ENCODE results near the gene CHTF8.
A peak's percentile ranks its signal among the peaks of the same experiment; 100 is the strongest.
"Not testable (repeated sequence)": the region's sequence is repeated elsewhere in the genome, so short reads cannot be mapped to it uniquely, and the experiment has no call there.

CHTF8 gene, protein sequence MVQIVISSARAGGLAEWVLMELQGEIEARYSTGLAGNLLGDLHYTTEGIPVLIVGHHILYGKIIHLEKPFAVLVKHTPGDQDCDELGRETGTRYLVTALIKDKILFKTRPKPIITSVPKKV

DNA sequence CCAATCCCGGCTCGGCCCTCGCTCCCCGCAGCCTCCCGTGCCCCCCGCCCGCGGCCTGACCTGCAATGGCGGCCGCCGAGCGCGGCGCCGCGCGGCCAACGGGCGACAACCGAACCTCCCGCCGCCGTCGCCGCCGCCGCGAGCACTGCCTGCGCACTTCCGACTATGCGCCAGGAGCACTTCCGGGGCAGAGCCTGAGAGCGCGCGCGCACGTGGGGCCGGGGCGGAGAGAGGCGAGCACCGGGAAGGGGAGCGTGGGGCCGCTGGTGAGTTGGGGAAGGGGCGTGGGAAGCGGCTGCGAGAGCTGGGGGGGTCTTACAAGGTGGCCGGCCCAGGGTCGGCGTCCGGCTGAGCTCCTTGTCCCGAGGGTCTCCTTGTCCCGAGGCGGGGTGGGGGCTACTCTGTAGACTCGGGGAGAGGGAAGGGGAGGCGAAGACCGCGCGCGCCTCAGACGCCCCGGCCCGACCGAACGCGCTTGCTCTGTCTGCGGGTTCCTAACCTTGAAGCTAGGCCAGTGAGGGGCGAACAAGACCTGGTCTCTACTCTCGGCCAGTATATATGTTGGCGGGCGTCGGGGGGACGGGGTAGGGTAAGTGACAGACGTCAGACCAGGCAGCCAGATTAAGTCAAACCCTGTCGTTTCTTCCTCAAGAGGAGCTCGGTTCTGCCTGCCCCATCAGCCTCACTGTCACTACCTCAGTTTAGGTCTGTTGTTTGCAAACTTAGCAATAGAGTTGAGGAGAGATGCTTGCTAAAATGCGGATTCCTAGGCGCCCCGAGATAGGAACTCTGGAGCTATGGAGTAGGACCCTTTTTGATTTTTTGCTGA, at the start of gene CHTF8, which contains the start of gene UTP4:
Gene CHTF8 (minus strand): TSS at position 165 of the 829 bp plus-strand sequence. CDS start 11,130 bp downstream, outside the sequence.
Gene UTP4 (plus strand): TSS at position 226 of the 829 bp plus-strand sequence. CDS start 811 bp downstream, outside the sequence.
- DNase-seq (ENCODE audit: low read depth): peak; percentile 74

DNA sequence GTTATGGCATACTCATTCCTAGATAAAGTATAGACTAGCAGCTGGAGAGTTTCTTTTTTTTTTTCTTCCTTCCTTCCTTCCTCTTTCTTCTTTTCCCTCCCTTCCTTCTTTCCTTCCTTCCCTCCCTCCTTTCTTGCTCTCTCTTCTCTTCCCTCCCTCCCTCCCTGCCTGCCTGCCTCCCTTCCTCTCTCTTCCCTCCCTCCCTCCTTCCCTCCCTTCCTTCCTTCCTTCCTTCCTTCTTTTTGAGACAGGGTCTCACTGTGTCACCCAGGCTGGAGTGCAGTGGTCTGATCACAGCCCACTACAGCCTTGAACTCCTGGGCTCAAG, 47.6 kb upstream of the CHTF8 start:
- DNase-seq (ENCODE audit: low read depth): no peak

DNA sequence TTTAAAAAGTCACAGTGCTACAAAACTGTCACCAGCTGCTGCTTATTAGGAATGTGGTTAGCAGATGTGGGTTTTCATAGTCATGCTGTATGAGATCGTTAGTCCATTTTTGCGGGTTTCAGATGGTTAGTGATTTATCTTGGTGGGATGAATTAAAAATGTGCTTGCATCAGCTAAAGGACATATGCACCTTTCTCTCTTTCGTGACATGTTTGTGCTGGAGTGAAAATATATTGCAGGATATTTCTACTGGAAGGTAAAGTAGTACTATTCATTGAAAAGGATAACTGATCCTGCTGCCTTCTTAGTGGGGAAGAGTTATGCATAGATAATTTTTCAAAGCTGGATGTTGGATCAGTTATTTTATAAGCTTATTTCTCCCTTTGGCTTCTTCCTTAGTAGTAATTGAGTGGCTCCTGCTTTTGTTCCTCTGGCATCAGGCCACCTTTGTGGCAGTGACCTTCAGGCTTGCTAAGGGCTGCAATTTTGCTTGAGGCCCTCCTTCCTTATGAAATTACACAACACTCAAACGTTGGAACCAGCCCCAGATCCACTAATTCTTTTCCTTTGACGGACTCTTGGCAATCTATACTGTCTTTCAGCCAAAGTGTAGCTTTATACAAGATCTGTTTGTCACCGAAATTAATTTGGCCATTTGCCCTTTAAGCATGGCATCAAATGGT, 47.1 kb upstream of the CHTF8 start:
- DNase-seq (ENCODE audit: low read depth): no peak

DNA sequence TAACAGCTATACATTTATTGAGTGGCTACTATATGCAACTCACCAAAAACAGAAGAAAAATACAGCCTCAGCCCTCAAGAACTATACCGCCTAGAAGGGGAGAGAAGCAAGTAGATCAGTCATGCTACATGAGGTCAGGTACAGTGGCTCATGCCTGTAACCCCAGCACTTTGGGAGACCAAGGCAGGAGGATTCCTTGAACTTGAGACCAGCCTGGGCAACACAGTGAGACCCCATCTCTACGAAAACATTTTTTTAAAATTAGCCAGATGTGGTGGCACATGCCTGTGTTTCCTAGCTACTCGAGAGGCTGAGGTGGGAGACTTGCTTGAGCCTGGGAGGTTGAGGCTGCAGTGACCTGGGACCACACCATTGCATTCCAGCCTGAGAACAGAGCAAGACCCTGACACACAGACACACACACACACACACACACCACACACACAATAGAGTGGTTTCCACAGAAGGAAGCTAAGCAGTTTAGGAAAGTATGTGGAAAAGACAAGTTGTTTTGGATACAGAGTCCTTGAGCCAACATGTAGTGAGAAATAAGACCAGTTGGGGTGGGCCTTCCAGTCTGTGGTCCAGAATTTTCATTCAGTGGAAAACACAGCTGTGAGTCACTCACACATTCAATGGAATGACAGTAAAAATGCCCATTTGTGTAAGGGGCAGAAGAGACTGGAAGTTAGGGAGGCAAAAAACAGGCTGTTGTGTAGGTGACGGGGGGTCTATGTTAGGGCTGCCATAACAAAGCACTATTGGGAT, 43.8 kb upstream of the CHTF8 start:
- no peak for DNase-seq (ENCODE audit: low read depth)

DNA sequence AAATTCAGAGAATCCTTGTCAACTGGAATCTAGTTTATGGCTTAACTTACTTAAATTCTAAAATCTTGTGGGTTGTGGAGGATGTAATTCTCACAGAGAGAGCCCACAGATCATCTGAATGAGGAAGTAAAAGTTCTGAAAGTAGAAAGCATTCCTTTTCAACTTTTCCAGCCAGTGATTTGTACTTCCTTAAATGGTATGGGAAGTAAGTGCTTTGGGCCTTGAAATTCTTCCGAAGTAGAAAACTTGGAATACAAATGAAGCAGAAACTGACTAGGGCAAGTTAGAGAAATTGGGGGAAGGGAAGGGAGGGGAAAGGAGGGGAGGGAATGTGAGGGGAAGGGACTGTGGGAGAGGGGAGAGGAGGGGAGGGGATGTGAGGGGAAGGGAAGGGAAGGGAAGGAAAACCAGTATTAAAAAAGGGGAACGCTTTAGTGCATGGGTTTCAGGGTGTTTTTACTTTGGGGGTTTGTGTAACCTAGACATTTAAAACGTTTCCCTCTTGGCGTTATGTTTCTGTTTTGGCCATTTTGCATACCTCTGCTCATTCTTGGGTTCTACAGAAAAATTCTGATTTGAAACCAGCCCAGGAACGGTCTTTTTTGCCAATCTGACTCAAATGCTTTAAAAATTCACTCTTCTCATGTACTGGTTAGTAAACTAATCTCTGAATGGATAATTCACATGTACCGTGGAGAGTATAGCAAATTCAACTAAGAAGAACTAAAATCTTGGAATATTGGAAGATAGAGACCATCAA, 39.1 kb upstream of the CHTF8 start:
- no peak for DNase-seq (ENCODE audit: low read depth)

DNA sequence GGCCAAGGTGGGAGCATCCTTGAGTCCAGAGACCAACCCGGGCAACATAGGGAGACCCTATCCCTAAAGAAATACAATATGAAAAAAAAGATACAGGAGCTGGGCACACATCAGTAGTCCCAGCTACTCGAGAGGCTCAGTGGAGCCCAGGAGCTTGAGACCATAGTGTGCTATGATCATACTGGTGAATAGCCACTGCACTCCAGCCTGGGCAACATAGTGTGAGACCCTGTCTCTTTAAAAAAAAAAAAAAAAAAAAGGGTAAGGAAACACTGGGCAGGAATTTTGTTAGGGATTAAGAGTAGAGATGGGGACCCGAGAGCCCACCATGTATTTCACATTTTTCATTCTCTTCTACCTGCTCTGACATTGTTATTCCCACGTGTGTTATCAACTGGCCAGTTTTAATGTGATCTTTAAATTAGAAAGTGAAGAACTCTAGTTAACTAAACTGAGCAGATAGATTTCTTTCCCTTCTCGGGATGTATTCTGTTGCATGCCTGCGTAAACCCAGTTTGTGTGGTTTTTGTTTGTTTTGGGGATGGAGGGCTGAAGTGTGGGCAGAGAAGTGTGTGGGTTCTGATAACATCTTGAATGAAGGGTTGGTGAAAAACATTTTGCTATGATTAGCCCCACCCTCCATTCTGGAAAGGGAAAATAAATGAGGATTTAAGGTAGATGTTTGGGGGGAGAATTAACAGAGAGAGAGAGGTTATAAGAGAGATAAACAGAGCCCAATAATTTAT, 37.4 kb upstream of the CHTF8 start:
- DNase-seq (ENCODE audit: low read depth): no peak

DNA sequence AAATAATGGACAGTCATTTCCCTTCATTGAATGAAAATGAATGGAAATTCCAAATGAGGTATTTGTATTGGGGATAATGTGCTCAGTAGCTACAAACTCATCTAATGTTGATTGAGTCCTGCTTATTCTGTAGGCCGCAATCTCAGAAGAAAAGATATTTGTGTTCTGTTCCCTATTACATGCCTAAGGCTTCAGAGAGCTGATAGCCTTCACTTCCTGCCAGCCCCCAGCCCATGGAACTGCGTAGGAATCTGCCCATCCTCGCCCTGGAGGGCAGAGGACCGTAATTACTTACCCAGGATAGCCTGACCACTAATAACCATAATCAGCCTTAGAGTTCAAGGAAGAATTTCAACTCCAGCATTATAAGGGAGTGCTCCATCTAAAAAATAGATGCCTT, 36.7 kb upstream of the CHTF8 start:
- no peak for DNase-seq (ENCODE audit: low read depth)

DNA sequence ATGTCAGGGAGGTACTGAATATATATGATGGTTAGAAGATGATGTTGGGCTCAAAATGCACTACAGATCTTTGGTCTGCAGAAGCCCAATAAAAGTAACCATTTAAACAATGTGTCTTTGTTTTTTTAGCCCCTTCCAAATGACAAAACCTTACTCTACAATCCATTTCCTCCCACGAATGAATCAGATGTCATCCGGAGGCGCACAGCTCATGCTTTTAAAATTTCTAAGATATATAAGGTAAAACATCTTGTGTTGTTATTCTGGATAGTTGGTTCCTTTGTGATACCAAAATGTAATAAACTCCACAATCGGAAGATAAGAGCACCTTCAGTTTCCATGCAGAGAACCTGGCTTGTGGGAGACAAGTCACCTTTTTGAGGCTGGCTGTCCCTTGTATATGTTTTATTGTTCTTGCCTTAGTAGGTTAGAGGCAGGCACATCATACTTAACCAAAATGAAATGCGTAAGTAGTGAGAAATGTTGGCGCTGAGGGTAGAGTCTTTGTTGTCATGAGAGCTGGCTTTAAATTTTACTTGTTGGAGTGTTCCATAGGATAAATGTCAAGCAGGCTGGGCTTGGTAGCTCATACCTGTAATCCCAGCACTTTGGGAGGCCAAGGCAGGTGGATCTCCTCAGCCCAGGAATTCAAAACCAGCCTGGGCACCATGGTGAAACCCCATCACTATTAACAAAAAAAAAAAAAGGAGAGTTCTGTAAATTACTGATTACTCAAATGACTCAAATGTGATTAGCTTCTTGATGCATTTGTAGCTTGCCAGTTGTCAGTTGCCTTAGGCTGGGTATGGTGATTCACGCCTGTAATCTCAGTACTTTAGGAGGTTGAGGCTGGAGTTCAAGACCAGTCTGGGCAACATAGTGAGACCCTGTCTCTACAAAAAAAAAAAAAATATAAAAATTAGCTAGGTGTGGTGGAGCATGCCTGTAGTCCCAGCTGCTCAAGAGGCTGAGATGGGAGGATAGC, 34.9 kb upstream of the CHTF8 start:
- no peak for DNase-seq (ENCODE audit: low read depth)

DNA sequence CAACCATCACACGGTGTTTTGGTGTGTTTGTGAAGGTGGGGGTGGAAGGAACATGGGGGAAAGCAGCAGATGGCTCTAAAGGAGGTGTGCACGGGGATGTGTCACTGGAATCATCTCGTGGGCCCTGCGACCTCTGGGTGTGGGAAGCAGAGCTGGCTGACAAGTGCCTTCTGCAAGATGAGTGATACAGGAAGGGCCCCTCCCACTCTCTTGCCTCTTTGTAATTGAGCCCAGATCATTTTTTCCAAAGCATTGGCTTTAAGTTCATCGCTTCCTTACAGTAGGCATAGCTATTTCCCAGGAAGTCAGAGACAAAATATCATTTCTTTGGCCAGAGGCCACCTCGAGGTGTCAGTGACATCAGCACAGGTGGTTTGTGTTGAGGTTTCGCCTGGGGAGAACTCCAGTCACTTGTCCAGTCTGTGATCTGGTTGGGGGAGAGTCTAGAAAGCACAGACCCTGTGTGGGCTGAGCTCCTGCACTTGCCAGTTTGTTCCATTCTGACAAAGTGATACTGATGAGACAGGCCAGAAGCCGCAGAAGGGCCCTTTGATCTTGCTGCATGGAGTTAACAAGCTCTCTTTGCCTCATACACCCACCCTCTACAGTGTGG, 33.9 kb upstream of the CHTF8 start:
- DNase-seq (ENCODE audit: low read depth): peak; percentile 19

DNA sequence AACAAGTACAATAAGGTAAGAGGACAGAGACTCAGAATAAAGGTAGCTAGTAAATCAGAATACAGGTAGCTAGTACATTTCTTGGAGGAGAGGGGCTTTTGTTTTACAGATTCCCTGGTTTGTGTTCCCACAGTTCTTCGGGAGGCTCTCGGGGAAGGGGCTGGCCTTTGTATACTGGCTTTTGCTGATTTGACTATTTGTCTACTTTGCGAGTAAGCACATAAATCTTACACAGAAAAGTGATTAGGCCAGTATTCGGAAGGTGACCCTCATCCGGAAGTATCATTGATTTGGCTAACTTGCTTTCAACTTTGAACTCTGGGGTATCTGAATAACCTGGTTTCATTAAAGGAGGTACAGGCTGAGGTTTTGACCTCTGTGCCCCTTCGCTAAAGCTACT, 33.2 kb upstream of the CHTF8 start:
- no peak for DNase-seq (ENCODE audit: low read depth)

DNA sequence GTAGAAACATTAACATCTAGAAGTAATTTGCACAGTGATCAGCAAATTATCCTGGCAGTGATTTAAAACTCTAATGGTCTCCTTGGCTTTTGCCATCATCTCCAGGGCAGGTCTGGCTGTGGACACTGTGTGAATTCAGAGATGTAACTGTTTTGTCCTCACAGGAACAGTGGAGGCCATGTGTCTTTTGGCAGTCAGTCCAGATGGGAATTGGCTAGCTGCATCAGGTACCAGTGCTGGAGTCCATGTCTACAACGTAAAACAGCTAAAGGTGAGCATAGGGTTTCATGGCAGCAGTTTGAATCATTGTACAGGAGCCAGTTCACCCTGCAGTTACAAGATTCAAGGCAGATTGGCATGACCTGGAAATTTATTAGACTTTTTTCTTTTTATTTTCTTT, 27.8 kb upstream of the CHTF8 start:
- no peak for DNase-seq (ENCODE audit: low read depth)

DNA sequence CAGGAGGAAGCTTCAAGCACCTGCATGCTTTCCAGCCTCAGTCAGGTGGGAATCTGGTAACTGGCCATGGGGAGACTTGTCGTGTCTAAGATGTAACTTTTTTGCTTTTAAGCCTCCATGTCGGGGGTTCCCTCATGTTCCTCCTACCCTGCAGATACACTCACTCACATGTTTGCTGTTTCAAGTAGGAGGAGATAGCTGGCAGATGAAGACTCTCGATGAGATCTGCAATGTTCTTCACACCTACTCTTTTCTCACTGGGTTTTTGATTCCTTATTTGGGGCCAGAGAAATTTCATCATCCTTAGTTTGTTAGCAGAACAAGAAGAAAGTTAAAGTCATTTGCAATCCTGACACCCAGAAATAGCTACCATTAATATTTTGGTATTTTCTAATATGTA, 24.8 kb upstream of the CHTF8 start:
- no peak for DNase-seq (ENCODE audit: low read depth)

DNA sequence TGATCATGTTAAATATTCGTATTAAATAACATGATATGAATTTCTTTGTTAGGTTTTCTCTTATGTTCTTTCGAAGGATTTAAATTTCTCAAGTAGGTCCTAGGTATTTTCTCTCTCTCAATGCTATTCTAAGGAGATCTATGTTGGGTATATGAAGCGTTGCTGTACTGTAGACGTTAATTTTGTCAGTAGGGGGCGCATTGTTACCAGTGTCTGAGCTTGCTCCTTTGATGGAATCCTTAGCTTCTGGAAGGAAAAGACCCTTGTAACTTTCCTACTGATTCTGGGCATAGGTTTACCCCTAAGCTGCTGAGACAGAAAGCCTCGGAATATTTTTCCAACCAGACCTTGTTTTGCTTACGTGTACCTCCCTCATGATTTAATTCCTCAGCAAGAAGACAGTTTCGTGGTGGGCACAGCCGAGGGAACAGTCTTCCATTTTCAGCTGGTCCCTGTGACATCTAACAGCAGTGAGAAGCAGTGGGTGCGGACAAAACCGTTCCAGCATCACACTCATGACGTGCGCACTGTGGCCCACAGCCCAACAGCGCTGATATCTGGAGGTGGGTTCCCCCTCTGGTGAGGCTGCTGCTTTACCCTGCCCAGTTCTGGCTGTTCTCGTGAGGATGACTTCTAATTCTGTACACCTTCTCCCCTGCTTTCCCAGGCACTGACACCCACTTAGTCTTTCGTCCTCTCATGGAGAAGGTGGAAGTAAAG, 17.9 kb upstream of the CHTF8 start:
- no peak for DNase-seq (ENCODE audit: low read depth)

DNA sequence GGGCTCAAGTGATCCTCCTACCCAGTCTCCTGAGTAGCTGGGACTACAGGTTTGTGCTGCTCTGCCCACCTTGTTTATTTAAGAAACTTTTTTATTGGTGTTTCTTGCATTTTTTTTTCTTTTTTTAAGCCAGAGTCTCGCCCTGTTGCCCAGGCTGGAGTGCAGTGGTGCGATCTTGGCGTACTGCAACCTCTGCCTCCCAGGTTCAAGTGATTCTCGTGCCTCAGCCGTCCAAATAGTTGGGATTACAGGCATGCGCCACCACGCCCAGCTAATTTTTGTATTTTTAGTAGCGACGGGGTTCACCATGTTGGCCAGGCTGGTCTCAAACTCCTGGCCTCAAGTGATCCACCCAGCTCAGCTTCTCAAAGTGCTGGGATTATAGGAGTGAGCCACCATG, 17.2 kb upstream of the CHTF8 start:
- DNase-seq (ENCODE audit: low read depth): not testable (repeated sequence)

DNA sequence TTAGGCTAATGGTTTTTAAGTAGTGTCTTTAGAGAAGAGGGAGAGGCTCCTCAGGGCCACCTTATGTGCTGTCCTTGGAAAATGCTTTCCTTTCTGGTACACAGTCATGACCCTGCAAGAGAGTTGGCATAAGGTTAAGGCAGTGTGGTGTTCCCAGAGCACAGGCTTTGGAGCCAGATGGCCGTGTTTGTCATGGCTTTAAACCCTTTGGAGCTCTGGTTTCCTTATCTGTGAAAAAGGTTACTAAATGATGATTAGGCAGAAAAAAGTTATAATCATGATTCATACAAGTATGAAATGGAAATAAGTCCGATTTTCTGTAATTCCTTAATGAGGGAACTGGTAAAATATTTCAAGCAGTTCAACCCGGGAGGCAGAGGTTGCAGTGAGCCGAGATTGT, 13.3 kb upstream of the CHTF8 start:
- no peak for DNase-seq (ENCODE audit: low read depth)

DNA sequence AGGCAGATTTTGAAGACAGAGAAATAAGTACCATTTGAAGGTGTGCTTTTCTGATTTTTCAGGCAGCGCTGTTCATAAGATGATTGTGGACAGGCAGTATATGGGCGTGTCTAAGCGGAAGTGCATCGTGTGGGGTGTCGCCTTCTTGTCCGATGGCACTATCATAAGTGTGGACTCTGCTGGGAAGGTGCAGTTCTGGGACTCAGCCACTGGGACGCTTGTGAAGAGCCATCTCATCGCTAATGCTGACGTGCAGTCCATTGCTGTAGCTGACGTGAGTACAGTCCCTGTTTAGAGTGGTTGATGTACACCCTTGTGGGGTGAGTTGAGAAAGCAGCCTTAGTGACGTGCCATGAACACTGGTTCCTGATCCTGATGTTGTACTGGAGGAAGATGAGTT, 10.7 kb upstream of the CHTF8 start:
- DNase-seq (ENCODE audit: low read depth): no peak

DNA sequence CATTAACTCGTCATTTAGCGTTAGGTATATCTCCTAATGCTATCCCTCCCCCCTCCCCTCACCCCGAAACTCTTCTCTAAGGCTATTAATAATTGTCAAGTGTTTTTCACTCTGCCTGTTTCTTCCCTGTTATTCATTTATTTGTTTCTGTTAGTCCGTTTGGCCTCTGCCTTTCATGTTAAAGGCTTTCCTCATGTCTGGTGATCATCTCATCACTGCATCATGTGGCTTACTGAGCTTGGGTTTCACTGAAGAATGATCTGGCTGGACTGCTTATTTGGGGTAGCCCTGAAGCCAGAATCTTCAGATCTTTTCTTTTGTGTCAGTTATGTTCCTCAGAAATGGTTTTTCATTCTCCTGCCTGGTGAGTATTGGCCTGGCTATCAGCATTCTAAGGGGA, 9.5 kb upstream of the CHTF8 start:
- no peak for DNase-seq (ENCODE audit: low read depth)

DNA sequence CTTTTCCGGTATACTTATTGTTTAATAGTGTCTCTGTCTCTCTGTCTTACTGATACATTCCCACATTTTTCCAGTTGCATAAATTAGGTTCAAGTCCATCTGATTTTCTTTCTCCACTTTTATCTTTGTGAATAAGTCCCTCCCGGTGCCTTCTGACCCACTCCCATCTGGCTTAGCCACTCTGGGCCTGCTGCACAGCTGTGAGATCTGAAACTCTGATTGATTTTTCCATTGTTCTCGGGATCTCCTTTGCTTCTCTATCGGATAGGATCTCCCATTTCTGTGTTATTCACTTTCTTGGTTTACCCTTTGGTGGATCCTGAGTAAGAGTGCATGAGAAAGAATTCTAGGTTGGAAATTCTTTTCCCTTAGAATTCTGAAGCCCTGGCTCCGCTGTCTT, 8.6 kb upstream of the CHTF8 start:
- no peak for DNase-seq (ENCODE audit: low read depth)

DNA sequence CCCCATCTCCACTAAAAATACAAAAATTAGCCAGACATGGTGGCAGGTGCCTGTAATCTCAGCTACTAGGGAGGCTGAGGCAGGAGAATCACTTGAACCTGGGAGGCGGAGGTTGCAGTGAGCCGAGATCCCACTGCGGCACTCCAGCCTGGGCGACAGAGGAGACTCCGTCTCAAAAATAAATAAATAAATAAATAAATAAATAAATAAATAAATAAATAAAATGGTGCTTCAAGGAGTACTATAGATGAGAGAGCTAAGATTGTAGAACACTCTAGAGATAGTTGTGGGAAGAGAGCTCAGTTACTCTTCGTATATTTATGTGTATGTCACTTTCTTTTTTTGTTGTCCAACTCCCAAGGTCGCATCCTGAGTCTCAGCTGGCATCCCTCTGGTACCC, 7.1 kb upstream of the CHTF8 start:
- not testable (repeated sequence) for DNase-seq (ENCODE audit: low read depth)

Measured in stimulated activated CD8-positive, alpha-beta memory T cell treated with anti-CD3 and anti-CD28 coated beads, Interleukin-15, amount 100 ng/mL, for 24 hours (primary cell).